Fibroblast of upper back skin (primary cell): ENCODE measurements around the gene NAALADL1.
A peak's percentile ranks its signal among the peaks of the same experiment; 100 is the strongest.

Experiments
- DNase-seq: peaks from one replicate; pipeline ENCODE4 v3.0.0-alpha.2; 2013

NAALADL1 gene

DNA sequence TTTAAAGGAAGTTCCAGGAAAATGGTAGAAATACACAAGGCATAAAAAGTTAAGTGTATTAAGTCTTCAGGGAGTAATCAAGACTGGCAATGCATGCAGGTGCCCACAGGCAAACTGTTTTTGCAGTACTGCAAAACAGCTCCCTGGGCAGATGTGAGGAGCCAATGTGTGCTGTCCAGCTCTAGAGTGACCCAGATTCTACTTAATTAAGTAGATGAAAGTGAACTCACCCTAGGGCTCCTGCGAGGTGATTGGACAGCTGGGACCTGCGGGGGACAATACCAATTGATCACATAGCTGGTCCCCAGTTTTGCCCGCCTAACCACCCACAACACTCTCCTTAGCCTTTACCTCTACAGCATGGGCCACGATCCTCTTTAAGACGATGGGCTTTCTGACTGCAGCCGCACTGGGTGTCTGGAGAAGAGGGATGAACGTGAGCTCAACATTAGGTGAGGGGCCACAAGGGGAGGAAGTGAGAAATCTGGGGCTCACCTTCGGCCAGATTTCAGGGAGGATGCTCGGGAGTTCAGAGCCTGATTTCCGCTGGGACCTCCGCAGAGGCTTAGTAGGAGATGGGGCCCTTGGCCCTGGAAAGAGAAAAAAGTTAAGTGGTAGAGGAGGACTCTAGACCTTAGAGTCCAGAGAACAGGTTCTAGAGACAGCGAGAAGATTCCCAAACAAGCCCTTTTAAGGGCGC, 24.9 kb upstream of the NAALADL1 start:
- no peak for DNase-seq

DNA sequence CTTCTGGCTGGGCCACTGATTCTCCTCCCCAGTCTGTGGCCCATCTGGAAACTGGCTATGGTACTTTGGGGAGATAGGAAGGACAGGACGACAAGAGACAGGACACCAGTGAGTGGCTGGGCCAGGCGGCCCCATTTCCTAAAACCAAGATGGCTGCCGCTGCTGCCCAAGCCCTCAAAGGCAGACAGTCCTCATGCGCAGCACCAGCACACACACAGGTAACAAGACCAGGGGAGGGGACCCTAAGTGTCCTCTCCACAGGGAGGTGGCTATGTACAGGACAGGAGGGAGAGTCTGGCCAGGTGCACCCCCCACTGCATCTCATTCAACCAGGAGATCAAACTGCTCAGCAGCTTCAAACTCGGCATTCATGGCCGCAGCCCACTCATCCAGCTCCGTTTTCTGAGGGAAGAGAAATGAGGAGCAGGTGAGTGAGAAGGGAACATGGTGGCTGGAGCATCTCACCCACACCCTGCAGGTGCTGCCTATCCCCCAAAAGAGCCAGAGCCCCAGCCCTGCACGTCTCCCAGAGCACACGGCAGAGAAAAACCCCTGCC, 20.5 kb upstream of the NAALADL1 start:
- DNase-seq: no peak

DNA sequence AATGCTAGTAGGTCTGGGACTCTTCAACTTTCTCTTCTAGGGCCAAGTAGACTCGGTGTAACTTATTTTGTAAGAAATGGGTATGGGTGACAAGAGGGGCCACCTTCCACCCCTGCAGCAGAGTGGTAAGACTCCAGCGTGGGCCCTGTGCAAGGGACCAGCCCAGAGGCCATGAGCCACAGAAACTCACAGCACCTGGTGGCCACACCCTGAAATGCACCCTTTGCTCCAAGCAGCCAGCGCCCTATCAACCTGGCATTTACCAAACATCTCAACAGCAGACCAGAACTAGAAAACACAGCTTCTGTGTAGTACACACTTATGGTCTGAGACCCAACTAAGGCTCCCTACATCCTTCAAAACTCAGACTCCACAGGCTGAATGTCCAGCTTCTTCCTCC, 19.8 kb upstream of the NAALADL1 start:
- DNase-seq: peak; percentile 14

DNA sequence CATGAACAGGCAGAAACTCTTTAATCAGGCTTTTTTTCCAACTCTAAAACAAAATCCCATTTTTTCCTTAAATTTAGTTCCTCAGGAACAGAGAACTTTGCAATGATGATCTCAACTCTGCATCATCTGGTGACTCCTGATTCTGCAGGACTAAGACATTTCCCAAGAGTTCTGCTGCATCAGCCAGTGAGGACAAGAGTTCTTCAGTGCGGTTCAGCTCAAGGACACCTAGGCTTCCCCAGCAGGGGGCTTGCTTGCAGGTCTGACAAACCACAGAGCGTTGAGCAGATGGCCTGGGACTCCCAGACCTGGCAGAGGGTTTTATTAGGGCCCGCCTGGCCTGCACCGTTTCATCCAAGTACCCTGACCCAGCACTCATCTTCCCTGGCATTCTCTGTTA, 19.1 kb upstream of the NAALADL1 start:
- no peak for DNase-seq

DNA sequence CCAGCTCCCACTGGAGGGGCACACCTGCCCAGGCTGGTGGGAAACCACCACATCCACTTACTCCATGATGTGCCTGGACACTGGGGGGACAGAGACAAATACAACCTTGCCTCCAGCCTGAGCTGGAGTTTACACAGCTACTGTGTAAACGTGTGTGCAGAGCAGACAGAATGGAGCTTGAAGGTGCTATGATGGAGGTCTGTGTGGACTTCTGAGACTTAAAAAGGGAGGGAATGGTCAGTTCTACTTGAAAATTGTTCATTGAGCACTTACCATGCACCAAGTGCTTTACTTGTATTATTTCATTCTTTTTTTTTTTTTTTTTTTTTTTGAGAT, 14.2 kb upstream of the NAALADL1 start:
- no peak for DNase-seq

DNA sequence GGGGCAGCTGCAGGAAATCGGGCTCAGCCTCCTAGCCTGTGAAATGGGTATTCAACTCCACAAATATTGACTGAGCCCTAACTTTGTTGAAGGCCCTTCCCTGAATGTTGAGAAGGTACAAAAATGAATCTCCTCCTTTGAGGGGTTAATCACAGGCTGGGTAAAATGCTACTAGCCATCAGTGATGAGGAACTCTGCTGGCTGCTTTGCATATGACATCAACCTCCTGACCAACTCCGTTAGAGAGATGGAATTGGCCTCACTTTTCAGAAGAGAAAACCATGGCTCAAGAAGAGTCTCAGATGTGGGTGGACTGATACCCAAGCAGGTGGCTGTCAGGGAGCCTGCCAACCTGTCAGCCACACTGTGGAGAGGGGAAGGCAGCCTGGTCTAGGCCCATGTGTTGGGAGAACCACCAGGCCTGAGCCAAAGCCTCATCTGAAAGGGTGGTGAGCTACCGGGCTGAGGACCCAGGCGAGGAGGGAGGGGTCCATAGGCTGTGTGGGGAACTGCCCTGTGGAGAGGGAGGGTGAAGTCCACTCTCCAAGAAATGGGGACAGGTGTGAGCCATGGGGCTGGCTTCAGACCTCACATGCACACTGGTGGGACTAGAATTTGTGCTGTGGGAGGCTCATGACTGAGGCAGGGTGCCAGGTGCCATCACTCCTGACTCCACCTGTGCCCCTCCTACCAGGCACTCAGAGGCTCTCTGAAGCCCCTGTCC, 13.7 kb upstream of the NAALADL1 start:
- DNase-seq: no peak

DNA sequence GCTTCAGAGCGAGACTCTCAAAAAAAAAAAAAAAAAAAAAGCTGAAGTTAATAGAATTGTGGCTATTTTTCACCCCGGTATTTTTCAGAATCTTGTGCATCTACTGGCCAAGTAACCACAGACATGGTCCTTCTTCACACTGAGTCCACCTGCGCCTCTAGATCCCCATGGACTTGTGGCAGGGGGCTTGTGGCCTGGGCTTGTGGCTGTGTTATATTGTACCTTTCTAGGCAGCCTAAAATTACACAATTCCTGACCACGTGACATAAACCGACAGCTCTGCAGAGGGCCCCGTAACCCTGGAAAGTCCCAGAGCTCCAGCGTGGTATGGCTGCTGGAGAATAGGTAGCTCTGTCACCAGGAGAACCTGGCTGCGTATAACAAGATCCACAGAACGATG, 10.9 kb upstream of the NAALADL1 start:
- no peak for DNase-seq

DNA sequence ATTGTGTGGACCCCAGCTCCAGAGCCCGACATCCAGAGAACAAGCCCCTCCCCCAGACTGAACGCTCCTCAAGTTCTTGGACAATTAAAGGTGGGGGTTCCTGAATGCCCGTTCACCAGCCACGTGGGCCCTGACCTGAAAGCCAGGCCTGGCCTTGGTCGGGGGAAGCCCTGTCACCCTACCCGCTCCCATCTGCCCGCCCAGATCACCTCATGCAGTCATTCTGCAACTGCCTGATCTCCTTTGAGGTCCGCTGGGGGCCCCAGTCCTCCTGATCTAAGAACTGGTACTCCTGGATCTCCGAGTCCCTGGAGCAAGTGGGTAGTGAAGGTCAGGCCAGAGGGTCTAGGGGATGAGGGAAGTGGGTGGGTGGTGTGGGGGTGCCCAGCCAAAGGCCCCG, 9.1 kb upstream of the NAALADL1 start:
- no peak for DNase-seq

DNA sequence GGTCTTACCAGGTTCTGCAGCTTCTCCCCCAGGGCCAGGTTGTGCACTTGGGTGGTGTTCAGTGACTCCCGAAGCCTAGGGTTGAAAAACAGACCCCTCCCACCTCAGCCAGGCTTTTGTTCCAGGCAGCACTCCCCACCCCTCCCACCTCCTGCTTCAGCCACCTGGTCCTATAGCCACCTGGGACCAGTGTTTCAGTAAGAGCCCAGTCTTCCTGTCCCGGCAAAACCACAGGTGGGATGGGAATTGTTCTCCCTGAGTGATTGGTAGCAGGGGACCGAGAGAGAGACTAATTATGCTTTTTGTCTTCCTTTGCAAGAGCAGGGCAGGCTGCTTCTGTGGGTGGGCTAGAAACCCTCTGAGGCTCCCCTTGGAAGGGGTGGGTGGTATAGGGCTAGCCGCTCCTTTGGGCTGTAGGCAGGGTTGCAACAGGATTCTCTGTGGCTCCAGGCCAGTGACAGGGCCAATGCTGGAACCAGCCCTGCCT, 8.5 kb upstream of the NAALADL1 start:
- DNase-seq: no peak

DNA sequence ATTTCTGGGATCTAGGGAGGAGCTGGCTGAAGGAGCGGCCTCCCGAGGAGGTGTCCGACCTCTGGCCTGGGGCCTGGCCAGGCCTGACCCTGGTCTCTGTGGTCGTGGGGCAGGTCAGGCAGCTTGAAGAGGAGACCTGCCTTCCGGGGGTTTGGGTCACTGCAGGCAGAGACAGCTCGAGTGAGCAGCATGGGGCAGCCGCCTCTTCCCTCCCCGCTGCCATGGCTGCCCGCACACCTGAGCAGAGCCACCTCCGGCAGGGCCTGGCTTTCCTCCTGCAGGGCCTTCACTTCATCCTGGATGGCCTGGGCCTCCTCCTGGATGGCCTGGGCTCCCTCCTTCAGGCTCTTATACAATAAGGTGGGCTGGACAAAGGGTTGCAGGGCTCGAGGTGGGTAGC, 8.0 kb upstream of the NAALADL1 start:
- DNase-seq: no peak

DNA sequence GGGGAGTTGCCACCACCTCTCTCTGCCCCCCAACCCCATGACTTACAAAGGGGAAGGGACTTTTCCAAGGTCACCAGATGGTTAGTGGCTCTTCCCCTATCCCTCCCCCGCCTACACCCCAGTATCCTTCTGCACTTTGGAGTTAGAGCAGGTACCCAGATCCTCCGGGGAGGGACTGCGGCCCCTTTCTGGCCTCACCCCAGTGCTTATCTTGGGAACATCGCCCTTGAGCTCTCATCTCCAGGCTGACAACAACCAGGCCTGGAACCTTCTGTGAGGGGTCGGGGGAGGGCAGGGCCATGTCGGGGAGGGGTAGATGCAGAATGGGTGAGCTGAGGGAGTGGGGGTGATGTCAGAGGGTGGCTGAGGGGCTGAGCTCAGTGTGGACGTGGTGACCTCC, 7.5 kb upstream of the NAALADL1 start:
- no peak for DNase-seq

DNA sequence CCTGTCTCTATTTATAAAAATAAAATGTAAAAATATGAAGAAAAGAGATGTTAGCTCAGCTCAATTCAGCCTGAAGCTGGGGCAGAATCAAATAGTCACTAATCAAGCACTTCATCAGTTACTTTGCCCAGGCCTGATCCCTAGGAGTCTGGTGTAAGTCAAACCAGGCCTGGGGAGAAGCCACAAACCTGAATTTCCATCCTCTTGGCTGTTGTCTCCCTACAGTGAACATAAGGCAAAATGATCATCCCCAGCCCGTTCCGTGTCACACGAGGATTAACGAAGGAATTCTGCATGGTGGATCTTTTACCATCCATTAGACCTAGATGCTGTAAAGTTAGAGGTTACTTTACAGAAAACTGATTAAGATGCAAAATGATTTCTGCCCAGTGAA, 6.5 kb upstream of the NAALADL1 start:
- DNase-seq: no peak

DNA sequence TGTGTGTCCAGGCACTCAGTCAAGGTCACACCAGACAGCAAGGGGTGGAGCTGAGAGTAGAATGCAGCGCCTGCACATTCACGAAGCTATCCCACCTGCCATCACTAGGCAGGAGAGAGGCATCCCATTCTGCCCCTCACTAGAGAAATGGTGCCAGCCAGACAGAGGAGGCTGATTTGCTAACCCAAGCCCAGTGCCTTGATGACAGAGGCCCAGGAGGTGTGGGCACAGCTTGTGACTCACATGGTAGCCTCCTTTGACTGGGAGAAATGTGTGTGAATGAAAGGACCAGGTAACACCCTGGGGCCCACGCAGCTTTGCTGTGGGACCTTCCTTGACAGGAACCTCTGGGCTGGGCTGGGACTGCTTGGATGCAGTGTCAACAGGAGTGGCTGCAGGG, 5.2 kb upstream of the NAALADL1 start:
- no peak for DNase-seq

DNA sequence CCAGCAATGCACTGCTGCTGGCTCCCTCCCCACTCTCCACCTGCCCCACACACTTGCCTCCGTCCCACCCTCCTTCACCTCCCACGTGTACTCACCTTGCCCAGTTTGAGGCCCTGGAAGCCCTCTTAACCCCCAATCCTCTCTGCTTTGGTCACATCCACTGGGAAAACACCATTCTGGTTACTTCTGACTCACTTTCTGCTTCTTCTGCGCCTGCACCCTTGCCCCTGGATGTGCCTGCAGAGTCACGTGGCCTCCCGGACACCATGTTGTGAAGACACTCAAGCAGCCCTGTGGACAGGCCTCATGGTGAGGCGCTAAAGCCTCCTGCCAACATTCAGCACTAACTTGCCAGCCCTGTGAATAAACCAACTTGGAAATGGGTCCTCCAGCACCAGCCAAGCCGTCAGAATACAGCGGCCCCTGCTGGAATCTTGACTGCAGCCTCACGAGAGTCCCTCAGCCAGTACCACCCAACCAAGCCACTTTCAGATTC, 2.6 kb upstream of the NAALADL1 start:
- DNase-seq: no peak

DNA sequence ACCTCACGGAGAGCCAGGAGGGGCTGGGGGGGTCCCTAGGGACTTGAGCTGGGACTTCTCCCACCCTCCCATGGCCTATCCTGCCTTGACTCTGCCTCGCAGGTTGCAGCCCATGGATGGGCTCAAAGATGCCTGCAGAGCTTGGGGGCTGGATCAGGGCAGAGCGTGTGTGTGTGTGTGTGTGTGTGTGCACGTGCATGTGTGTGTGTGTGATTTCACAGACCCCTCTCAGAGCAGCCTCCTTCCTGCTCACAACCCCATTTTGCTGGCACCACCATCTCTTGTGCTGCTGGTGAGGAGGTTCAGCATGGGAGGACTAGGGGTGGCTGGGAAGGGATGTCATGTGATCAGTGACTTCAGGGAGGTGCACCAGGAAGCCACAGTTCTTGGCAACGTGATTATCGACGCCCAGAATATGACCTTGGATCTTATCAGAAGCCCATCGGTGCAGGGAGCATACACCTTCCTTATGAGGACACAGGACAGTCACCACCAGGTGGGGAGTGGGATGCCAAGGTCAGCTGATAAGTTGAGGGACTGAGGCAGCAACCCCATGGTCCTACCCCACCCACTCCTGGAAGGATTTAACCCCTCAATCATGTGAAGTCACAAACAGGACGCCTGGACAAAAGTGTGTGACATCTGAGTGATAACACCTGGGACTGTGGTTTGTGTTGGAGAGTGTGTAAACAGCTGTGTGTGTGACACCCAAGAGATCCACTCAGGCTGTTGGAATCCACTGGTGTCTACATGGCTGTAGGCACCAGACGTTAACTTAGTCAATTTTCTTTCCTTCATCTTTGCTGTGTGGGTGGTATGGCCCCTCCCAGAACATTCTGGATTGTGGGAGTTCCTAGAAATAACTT, 1.8 kb upstream of the NAALADL1 start:
- no peak for DNase-seq

DNA sequence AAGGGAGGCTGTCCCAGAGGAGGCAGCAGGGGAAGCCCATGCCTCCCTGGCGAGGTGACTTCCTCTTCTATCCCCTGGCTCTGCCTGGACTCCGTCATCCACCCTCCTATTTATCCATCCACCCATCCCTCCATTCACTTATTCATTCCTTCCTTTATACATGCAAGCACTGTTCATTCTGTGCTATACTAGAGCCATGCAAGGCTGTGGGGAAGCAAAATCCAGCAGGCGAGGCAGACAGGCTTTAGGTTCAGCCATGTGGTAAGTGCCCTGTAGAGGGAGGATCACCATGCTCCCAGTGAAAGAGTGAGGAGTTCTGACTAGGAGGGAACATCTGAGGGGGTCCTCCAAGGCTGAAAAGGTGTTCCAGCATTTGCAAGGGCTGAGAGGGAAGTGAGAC, 1.2 kb upstream of the NAALADL1 start:
- no peak for DNase-seq

DNA sequence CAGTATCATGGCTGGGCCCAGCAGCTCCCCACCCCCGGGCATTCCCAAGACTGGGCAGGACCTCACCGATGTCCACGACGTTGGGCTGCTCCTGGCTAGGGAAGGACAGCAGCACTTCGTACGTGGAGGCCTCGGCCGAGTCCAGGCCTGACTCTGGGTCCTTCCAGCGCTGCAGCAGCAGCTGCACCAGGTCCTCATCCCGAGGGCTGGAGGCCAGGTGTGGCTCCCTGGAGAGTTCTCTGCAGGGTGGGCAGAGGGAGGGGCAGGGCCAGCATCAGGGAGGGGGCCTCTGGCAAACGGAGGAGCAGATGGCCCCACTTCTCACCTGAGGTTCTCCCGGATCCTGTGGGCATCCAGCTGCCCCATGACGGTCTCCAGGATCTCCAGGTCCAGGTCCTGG, 341 bp downstream of the NAALADL1 start:
- DNase-seq: no peak

DNA sequence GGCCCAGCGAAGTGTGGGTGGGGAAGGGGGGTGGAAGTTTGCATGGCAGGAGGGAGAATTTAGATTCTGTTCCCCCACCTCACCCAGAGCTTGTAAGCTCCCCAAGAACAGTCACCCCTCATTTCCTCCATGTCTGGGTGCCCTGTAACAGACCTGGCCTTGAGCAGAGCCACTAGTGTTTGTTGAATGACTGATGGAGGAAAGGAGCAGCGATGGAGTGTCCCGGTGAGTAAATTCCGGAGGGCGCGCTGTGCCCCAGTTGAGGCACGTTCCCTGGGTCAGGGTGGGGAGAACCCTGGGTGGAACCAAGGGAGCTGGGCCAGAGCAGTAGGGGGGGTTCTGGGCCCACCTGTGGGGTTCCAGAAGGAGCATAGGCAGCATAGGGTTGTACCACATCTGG, 827 bp downstream of the NAALADL1 start:
- no peak for DNase-seq

DNA sequence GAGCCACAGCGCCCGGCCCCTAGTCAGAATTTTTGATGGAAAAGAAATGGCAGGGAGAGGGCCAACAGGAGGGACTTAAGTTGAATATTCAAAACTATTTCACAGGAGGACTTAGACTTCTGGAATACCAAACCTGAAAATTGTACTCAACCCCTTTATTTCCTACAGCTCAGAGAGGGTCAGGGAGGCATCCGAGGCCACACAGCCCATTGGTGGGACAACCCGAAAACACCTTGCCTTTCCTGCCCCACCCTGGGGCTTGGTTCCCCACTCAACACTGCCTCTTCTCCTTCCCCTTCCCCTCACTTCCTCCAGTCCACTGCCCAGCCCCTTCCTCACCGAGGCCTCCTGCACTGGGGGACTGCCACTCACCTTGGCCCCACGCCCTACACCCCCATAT, 1.4 kb downstream of the NAALADL1 start:
- DNase-seq: no peak

DNA sequence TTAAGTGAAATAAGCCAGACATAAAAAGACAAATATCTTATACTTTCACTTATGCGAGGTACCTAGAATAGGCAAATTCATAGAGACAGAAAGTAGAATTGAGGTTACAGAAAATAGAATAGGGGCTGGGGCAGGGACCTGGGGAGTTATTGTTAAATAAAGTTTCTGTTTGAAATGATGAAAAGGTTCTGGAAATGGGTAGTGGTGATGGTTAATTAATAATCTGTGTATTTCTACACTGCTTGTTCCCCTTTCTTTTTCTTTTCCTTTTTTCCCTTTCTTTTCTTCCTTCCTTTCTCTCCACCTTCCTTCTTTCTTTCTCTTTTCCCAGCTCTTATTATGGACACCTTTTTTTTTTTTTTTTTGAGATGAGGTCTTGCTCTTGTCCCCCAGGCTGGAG, 2.8 kb downstream of the NAALADL1 start:
- no peak for DNase-seq

DNA sequence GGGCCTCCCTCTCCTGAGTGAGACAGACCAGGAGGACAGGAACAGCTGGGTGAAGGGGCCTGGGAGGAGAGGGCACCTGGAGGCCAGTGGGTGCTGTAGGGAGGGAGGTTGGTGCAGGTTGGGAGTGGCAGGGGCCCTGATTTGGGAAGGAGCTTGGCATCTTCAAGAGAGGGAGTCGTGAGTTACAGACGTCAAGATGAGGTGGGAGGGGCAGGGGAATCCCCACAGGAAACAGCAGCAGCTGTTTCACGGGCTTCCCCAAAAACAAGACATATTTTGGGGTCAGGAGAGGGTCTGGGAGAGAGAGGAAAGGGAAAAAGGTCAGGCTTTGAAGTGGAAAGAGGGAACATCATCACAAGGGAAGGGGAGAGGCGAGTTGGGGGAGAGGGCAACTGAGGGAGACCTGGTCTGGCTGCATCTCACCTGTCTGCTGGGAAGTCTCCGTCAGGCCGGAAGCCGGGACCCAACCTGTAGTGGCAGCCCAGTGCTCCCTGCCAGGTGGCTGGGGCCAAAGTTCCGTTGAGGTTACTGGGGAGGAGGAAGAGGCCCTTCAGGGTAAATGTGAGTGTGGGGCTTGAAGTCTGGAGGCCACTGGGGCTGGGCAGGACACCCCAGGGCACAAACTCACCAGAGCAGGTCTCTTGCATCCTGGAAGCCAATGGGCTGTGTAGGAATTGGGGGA, 4.4 kb downstream of the NAALADL1 start:
- no peak for DNase-seq

DNA sequence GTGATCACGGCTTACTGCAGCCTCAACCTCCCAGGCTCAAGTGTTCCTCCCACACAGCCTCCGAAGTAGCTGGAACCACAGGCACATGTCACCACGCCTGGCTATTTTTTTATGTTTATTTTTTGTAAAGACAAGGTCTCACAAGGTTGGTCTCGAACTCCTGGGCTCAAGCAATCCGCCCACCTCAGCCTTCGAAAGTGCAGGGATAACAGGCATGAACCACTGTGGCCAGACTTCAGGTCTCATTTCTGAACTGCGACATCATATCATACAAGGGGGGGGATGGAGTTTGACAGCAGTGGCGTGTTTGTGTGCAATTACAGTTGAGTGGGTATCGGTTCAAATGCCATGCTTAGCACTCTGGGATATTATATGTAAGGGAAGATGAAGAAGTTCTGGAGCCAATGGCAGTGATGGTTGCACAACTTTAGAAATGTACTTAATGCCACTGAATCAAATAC, 6.9 kb downstream of the NAALADL1 start:
- DNase-seq: no peak
